ENCODE measurements around the gene GRAMD1B.
"Not testable (repeated sequence)": the region's sequence is repeated elsewhere in the genome, so short reads cannot be mapped to it uniquely, and the experiment has no call there.

GRAMD1B gene

DNA sequence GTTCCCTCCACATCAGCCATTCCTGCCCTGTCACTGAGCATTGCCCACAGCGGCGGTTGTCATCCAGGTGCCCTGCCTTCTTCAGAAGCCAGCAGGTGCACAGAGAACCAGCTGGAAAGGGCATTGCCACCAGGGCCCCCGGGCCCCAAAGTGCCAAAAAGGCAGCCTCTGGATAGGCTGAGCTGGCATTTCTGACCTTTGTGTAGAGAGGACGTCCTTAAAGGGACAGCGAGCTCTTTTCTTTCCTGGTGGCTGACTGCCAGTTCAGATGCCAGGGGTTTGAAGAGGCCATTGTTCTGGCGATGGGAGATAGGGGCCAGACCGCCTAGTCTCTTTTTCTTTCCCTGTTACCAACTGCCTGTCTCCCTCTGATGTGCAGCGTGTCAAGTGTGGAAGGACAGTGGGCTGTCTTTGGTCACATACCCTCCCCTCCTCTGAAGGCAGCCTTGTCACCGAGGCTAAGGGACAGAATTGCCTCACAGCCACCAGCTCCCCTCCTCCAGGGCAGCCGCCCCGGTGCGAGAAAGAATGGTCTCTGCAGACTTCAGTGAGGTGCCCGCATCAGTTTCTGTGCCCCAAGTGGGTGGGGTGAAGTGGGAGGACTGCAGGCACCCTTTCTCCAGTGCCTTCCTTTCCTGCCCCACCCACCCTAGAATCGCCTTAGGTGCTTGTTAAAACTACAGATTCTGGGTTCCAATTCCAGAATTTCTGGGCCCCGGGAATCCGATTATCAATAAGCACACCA is 114.7 kb downstream of the GRAMD1B start:
- no peak for DNase-seq

- DNase-seq = no peak
Observed at GRCh38 chr11:123545726-123546270, 115.7 kb downstream of the GRAMD1B start.

DNA sequence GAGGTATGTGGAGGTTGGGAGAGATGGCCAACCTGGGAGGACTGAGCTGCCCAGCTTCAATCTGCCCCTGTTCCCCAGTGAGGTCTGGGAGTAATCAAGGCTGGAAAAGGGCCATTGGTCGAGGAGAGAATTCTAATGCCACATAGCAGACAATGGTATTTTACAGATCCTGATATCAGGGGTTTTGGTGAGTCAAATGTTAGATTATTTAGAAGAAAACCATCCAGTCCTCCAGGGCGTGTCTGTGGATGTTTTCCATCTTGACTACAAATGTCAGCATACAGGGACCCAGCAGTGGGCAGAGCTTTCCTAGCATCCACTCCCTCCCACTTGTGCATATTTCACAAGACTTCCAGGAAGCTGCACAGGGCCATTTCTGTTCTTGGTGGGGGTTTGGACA is 116.4 kb downstream of the GRAMD1B start:
- DNase-seq = no peak

GRCh38 chr11:123547180-123547579 is 117.1 kb downstream of the GRAMD1B start:
- DNase-seq = no peak

GRCh38 chr11:123548774-123549173 is 118.7 kb downstream of the GRAMD1B start:
- DNase-seq = peak; percentile 55 to 74

- peak; percentile 20 to 74 for DNase-seq
Observed at GRCh38 chr11:123549926-123550917, 120.2 kb downstream of the GRAMD1B start.

DNA sequence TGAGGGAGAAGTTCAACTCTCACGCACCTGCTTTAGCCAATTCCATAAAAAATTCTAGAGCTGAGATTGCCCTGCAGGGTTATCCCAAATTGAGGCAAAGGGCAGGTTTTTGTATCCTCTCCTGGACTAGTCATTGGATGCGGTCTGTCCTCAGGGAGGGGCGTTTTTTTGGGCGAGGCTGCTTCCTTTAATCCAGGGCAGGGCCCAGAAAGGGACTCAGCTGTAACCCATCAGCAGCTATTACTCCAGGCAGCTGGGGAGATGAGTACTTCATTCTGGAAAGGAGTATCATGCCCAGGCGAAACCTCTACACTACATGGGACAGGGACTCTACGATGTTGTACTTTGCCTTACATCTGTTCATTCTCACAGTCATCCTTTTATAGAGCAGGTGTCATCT is 121.0 kb downstream of the GRAMD1B start:
- DNase-seq = peak in 1 of 2 experiments; percentile 68

DNA sequence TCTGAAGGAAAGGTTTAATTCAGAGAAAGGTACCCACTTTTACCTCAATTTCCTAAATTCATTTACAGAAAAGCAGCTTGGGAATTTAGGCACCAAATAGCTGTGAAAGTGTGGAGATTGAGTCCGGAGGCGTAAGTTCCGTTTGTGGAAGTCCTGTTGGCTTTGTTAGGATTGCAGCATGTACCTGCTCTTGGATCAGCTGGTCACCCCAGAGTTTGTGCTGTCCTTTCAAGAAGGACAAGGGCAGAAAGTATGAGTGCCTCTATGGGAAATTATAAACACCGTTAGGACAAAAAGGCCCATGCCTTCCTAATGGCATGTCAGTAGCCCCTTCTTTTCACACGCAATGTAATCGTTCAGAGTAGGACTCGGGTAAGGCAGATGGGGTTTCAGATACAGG is 126.6 kb downstream of the GRAMD1B start:
- DNase-seq = no peak

- DNase-seq = peak in 1 of 2 experiments; percentile 17
Observed at GRCh38 chr11:123558536-123559315, 128.7 kb downstream of the GRAMD1B start.

DNA sequence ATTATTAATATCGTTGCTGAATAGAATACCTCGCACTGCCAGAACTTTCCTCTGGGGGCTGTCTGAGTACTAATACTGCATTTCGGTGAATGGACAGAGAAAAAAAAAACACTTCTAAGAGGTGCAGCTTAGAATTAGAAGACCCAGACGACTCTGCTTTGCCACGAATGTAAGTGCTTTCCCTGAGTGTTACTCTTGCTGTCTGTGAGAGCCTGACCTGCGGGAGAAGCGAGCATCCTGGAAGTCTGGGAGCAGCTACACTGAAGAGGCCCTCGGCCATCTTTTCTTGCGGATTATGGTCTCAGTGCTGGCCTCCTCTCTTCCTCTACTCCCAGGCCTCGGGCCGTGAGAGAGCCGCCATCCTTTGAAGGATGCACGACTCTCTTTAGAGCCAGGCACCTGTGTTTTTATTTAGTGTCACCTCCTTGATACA is 129.5 kb downstream of the GRAMD1B start:
- DNase-seq = peak in 1 of 2 experiments; percentile 19

GRCh38 chr11:123560006-123560405 is 129.9 kb downstream of the GRAMD1B start:
- DNase-seq = peak; percentile 49 to 69

DNA sequence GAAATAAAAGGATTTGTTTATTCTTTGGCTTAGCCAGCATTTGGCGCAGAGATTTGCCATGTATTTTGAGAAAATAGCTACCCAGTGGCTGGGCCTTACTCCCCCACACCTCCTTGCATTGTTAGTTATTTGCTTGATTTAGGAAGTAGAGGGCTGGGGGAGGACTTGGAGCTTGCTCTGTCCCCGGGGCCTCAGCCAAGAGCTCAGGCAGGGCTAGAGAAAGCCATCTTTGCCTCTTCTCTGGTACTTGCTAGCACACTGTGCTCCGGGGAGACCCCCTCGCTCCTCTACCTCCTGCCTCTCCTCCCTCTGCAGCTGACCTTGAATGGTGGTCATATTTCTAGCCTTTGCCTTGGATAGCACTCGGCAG is 131.3 kb downstream of the GRAMD1B start:
- DNase-seq = no peak

GRCh38 chr11:123562158-123562557 is 132.1 kb downstream of the GRAMD1B start:
- no peak for DNase-seq

DNA sequence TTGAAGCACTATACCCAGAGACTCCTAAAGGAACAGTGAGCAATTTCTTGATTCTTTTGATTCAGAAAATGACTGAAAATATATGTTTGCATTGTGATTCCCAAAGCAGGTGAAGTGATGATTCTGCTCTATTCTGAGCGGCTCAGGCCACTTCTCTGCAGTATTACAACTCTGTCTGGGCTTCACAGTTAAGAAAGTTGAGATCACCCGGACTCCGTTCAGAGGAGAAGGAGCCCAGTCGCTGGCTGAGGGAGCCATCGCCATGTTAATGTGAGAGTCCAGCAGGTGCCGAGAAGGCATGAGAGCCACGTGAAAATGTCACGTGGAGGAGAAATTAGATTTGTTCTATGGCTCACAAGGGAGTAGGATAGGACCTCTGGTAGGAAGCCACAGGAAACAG is 132.8 kb downstream of the GRAMD1B start:
- no peak for DNase-seq

DNA sequence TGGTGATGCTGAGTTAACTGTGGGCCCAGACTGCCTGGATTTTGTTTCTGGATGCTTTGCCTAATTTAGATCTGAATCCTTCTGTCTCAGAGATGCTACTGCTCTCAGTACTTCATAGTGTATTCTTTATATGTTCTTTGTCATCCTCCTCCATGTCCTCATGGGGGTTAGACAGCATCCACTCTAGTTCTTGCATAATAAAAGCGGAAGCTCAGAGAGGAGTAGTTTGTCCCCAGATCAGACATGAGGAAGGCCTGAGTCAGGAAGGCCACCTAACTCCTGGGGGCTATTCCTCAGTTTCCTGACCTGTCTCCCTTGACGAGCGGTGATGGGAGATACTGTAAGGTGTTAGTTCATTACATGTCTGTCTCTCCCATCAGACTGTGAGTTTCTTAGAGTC is 134.2 kb downstream of the GRAMD1B start:
- DNase-seq = no peak

DNA sequence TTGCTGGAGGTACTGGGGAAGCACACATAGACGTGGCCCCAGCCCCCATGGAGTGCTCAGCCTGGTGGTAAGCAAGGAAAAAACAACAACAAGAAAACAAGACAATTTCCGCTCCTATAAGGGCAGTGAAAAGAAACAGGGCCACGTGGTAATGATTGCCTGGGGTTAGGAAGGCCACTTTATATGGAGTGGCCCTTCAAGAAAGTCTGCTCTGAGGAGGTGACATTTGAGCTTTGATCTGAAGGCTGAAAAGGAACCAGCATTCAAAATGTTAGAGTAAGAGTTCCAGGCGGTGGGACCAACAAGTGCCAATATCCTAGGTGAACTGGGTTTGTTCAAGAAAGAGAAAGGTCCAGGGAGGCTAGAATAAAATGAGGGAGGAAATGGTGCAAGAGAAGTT is 136.8 kb downstream of the GRAMD1B start:
- DNase-seq = no peak

GRCh38 chr11:123567466-123567865 is 137.4 kb downstream of the GRAMD1B start:
- no peak for DNase-seq

DNA sequence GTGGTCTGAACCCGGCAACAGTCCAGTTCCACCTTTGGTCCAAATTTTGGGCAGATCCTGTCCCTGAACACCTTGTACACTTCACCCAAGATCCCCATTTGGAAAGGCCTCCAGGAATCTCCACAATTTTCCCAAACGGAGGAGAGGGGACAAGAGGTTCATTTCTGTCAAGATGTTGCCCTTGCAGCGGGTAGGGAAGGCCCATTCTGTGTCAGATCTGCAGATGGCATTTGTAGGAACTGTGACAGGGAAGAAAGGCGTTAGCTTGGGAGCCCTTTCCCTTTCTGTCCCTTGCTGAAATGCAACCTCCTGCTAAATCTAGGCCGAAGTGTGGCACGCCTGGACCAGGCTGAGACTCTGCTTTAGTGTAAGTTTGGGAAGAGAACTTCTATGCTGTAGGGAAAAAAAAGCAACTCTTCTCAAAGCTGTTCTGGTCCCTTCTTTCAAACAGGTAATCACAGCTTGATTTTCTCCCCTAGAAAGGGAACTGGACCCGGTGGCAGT is 138.3 kb downstream of the GRAMD1B start:
- DNase-seq = no peak

- DNase-seq = no peak
Observed at GRCh38 chr11:123569393-123569792, 139.3 kb downstream of the GRAMD1B start.

DNA sequence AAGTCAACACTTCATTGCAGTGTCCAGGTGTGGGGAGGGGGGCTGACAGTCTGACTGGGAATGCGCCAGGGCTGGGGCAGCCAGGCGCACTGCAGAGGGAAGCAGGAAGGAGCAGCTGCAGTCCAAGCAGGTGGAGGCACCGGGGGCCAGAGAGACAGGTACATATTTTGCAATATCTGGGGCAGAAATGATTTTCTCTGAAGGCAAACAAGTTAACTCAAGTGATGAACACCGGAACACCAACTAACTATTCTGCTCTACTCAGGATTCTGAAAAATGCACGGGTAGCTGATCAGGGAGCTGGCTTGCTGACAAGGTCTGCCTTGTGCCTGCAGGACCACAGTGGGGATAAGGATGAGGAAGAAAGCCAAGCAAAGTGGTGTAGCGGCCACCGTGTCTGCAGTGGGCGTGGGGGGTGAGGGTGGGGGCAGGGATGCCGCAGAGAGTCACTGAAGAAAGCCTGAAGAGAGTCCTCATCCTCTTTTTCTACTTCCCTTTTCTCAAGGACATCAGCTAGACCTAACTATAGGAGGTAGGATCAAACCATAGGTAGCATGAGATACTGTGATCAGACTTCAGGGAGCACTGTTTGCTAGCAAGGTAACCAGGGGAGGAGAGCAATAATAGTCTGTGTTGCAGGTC is 141.0 kb downstream of the GRAMD1B start:
- no peak for DNase-seq

DNA sequence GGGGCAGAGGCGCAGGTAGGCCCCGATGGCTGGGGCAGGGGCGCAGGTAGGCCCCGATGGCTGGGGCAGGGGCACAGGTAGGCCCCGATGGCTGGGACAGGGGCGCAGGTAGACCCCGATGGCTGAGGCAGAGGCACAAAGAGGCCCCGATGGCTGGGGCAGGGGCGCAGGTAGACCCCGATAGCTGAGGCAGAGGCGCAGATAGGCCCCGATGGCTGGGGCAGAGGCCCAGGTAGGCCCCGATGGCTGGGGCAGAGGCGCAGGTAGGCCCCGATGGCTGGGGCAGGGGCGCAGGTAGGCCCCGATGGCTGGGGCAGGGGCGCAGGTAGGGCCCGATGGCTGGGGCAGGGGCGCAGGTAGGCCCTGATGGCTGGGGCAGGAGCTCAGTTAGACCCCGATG is 142.7 kb downstream of the GRAMD1B start:
- DNase-seq = not testable (repeated sequence)

DNA sequence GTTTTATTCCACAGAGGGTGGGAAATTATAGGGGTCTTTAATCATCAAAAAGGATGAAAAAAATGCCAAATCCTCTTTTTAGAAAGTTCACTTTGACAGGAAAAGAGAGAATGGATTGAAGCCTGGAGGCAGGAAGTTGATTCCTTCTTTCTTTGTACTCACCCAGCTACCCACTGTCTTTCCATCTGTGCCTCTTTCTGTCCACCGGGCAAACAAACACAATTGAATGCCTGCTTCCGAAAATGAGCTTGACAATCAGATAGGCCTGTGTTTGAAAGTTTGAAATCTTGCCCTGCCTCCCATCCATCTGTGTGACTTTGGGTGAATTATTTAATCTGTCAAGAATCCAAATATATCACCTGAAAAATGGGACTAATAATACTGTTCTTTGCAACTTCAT is 143.2 kb downstream of the GRAMD1B start:
- no peak for DNase-seq

All from NCI-H524 (cell line).